DLD1 (cell line): ENCODE data around the gene SLC1A4.

ENCODE experiments used
- in situ Hi-C: cut with HindIII; loops from 2 replicates; pipeline ENCODE4 v1.10.0; 2017; ENCODE audit warnings: low sequenced_read_pairs

Gene SLC1A4

DNA sequence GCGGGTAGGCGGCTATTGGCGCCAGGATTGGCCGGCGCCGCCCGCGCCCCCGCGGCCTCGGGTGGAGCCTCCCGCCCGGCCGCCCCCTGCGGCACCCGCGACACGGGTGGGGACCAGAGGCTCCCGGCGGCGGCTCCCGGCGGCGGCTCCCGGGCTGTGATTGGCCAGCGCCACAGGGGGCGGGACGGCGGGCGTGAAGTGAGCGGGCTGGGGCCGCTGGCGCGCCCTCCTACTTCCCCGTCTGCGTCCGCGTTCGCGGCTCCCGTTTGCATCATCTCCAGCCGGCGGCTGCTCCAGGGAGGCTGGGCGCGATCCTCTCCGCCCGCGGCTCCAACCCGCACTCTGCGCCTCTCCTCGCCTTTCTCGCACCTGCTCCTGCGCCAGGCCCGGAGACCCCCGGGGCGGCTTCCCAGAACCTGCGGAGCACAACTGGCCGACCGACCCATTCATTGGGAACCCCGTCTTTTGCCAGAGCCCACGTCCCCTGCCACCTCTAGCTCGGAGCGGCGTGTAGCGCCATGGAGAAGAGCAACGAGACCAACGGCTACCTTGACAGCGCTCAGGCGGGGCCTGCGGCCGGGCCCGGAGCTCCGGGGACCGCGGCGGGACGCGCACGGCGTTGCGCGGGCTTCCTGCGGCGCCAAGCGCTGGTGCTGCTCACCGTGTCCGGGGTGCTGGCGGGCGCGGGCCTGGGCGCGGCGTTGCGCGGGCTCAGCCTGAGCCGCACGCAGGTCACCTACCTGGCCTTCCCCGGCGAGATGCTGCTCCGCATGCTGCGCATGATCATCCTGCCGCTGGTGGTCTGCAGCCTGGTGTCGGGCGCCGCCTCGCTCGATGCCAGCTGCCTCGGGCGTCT is at the start of gene SLC1A4:
SLC1A4 (plus strand) TSS at position 274 of the 856 bp plus-strand sequence; CDS start at position 519, 245 bp downstream.
- in situ Hi-C loops, result no loop called here

DNA sequence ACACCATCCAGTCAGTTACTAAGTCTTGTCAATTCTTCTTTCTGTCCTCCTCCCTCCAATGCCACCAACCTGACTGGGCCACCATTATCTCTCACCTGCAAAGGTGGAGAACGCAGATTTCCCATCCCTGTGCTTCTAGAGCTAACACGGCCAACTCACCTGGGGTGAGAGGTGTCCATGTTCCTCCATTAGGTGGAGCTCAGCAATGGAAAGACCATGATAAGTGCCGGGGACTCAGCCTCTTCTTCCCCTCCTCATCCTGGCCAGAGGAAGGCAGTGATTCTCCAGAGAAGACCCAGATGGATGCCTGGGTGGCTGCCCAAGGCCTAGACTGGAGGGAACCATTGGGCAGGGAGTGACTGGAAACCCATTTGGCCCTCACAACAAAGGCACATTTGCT is 48.1 kb upstream of the SLC1A4 start:
- in situ Hi-C loops, result loop anchor here (10.0 kb wide), 1 partner anchor 94 kb away; no protein-coding TSS in a partner anchor

DNA sequence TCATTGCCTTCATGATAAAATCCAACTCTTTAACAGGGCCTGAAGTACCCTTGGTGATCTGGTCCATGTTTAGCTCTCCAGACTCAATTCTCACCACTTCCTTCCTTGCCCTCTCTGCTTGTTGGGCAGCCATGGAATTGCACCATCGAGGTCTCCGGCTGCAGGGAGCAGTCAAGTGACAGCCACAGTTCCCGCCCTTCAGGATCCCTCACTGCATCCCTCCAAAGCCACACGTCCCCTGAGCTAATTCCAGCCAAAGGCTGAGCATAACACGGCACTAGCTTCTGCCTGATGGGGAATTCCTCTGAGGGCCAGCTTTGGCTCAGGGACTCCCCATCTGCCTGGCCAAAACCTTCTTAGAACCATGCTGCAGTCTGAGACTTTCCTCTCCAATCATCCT is 47.4 kb upstream of the SLC1A4 start:
- in situ Hi-C loops, result loop anchor here (10.0 kb wide), 1 partner anchor 93 kb away; no protein-coding TSS in a partner anchor

DNA sequence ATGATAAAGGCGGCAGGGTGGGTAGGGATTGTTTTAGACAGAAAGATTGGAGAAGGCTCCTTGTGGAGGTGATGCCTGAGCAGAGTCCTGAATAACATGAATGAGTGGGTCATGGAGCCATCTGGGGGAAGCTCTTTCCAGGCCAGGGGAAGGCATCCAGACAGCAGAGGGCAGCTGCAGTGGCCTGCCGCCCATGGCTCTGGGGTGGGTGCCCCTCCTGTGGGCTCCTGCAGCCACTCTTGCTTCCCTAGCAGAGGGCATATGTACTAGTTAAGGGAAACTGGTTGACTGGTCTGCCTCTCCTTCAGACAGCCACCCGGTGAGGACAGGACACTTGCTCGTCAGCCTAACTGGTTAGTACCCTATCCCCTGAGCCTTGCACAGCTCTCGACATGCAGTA is 46.5 kb upstream of the SLC1A4 start:
- in situ Hi-C loops, result loop anchor here (10.0 kb wide), 1 partner anchor 92 kb away; no protein-coding TSS in a partner anchor

DNA sequence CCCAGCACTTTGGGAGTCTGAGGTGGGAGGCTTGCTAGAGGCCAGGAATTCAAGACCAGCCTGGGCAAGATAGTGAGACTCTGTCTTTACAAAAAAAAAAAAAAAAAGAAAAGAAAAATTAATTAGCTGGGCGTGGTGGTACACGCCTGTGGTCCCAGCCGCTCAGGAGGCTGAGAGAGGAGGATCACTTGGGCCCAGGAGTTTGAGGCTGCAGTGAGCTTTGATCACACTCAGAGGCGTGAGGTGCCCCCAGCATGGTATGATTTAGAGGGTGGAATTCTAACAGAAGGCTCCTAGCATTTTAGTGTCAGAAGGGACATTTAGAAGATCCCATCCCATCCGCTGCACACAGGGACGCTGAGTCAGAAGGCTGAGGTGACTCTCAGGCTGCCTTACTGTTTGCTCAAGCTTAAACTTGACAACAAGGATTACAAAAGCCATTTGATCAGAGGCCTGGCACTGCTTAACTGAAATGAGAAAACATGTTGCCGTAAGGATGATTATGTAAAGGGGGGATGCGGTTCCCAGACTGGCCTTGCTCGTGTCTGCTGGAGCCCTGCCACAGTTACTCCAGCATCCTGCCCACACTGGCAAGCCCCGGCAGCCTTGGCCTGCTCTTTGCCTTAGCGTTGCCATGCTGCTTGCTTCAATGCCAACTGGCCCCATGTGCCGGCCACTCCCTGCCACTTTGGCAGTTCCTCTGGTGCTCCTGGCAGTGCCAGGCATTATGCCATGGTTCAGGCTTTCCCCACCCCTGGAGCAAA is 45.6 kb upstream of the SLC1A4 start:
- in situ Hi-C loops, result loop anchor here (10.0 kb wide), 1 partner anchor 91 kb away; no protein-coding TSS in a partner anchor

DNA sequence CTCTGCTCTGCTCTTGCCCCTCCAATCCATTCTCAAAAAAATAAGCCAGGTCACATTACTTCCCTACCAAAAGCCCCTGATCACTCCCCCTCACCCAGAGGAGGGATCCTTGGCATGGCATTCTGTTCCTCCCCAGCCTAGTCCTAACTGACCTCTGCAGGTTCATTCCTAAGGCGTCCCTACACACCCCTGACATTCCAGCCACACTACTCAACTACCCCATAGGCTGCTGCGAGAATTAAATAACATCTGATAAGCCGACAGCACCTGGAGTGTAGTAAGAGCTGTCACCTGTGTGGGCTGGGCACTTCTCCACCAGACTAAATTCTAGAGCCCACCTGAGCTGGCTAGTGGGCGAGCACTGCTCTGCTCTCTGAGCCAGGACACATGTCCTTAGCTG is 44.7 kb upstream of the SLC1A4 start:
- in situ Hi-C loops, result loop anchor here (10.0 kb wide), 1 partner anchor 90 kb away; no protein-coding TSS in a partner anchor

DNA sequence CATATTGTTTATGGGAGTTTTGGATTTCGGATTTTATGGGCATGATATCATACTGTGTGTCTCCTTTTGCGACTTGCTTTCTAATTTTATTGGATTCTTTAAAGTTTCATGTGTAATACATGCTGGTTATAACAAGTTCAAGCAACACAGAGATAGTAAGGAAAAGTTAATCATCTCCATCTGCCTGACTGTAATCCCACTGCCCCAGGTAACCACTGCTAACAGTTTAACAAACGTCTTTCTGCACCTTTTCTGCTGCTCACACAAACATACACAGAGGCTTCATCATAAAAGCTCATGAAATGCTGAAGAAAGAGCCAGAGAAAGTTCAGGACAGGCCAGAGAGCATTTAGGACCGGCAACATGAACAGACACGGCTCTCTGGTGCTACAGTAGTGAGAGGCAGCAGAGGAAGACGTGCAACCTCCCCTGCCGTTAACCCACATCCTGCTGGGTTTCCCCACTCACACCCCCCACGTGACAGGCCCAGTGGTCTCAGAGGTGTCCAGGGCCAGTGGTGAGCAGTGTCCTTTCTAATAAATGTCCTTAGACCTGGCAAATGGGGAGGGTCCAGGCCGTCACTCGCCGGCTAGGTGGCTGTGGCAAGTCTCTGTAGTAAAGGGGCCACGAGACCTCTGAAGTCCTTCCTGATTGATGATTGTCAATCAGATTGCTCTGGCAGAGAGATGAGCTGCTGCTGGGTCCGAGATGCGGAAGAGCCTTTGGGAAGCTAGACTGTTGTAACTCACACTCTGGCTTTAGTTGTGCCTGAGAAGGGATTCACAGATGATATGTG is 43.0 kb upstream of the SLC1A4 start:
- in situ Hi-C loops, result loop anchor here (10.0 kb wide), 1 partner anchor 89 kb away; no protein-coding TSS in a partner anchor

DNA sequence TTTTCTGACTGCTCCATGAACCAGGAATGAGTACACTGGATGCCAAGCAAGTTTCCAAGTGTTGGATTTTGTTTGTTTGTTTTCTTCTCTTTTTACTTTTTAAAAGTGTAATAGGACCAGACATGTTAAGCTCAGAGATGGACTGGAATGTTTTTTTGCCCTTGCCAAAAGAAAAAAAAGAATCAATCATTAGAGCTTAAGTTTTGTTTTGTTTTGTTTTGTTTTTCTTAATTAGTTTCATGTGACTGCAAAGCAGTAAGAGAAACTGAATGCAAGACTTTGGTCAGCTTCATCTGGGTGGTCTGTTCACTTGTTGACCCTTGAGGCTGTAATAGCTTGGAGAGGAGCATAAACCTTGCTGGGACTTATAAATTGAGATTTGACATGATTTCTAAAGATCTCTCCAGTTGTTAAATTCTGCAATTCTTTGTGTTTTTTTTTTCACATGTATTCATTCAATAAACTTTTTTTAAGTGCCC is 42.4 kb upstream of the SLC1A4 start:
- in situ Hi-C loops, result loop anchor here (10.0 kb wide), 1 partner anchor 88 kb away; no protein-coding TSS in a partner anchor

DNA sequence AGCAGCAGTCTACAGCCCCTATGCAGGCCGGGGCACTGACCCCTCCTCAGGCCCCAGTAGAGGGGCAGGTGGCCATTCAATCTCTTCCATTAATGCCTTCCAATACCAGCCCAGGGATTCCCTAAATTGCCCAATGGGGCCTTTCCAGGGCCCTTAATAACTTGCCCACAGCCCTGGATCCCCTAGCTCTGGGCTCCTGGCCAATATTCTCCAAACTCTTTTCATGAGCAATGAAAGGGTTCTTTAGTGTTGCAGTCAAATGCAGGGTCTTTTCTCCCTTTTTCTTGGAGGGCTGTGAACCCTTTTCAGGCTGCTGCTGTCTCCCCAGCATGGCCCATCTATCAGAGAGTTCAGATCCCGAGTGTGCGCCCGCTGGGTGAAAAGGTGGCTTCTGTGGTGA is 41.3 kb upstream of the SLC1A4 start:
- in situ Hi-C loops, result loop anchor here (10.0 kb wide), 1 partner anchor 87 kb away; no protein-coding TSS in a partner anchor

DNA sequence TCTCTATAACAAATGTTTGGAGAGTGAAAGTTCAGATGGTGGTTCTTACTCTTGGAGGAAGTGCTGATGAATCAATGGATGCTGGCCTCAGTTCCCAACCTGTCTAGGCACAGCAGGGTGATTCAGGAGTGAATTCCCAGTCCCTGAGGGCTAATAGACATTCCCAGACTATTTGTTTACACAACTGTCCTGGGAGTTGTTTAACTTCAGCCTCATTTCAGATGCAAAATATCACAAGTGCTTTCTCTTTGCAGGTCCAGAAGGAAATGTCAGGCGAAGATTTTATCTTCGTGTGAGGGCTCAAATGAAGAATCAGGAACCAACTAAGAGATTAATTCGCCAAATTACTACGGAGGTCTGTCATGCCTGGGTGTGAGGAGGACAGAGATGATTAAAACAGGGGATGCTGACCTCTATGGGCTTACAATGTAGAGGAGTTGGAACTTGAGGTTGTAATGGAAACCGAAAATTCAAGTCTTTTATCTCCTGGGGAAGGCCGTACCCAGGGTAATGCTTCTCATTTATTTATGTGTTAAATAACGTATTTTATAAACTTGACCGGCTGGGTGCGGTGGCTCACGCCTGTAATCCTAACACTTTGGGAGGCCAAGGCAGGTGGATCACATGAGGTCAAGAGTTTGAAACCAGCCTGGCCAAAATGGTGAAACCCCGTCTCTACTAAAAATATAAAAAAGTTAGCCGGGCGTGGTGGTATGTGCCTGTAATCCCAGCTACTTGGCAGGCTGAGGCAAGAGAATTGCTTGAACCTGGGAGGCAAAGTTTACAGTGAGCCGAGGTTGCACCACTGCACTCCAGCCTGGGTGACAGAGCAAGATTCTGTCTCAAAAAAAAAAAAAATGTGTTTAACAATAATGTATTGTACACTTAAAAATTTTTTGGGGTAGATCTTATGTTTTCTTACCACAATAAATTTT is 38.7 kb upstream of the SLC1A4 start:
- in situ Hi-C loops, result no loop called here

DNA sequence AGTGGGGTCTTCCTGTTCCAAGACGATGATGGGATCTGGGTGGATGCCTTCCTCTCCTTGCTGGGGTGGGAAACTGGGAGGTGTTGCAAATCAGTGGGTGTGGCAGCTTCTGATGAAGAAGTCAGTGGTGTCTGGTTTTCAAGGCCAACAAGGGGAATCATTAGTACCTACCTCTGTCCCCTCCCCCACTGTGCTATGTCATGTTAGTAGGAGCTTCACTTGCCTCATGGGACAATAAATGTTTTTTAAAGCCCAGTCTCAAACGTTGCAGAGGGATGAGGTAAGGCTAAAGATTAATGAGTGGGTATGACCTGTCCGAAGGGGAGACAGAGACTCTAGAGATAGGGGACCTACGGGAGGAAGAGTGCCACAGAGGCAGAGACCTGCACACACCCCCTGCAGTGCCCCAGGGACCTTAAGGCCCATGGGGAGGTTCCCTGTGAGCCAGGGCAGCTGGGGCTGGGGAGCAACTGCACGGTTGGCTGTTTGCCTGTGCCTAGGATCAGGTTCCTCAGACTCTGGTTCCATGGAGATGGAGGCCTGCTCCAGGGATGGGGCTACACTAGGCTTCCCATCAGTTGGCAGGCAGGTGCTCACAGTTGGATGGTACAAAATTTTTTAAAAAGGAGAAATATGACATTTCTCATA is 37.8 kb upstream of the SLC1A4 start:
- in situ Hi-C loops, result no loop called here

DNA sequence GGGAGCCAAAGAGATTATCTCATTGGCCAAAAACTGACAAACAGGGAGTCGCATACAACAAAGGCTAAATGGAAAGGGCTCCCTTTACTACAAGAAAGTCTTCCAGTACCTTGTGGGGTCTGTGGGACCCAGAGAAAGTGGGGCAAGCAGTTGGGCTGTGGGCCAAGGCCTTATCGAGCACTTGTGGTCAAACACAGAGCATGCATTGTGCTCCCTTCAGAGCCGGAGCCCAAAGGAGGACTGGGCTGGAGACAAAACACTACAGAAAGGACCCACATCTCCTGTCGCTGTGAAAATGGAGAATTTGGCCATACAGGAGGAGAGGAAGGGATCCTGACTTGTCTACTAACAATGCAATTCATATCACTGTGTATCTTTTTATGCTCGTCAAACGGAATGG is 37.1 kb upstream of the SLC1A4 start:
- in situ Hi-C loops, result no loop called here

DNA sequence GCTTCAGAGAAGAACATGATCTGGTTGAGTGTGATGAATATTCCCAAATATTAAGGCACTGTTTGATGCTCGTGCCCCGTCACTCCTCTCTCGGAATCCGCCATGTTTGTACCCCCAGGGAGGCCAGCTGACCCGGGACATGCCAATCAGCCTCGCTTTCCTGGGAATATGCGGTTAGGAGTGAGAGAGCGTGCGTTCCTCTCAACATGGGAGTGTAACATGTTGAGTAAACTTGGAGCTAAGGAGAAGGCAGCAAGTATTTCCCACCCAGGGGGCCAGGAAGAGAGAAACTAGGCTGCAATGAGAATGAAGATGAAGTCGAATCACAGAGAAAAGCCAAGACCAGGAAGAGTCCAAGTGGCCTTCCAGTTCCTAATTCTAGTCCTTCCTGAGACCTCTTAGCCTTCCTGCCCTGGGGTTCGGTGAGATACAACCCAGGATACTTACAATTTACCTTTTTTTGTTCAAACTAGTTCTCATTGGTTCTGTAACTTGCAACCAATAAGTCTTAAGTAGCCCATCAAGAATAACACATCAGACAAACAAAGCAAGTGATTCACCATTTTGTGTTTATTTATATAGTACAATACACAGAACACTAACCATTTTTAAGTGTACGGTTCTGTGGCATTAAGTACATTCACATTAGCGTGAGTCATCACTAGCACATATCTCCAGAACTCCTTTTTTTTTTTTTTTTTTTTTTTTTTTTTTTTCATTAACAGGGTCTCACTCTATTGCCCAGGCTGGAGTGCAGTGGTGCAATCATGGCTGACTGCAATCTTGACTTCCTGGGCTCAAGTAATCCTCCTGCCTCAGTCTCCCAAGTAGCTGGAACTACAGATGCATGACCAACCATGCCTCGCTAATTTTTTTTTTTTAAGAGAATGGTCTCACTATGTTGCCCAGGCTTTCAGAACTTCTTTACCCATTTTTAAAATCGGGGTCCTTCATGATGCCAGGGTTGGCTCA is 36.4 kb upstream of the SLC1A4 start:
- in situ Hi-C loops, result no loop called here

DNA sequence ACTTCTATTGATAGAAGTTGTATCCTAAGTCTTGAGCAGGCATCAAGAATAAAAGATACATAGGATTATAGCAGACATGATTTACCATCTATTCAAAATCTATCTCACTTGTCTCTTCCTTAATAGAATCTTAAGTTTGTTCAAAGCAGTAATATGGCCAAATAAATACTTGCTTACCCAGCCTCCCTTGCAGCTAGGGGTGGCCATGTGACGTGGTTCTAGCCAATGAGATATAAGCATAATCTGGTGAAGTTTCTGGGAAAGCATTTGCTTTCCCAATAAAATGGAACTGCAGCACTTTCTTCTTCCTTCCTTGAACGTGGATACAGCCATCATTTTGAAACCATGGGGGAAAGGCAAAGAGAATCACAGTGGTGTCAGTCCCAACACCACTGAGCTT is 33.7 kb upstream of the SLC1A4 start:
- in situ Hi-C loops, result no loop called here

DNA sequence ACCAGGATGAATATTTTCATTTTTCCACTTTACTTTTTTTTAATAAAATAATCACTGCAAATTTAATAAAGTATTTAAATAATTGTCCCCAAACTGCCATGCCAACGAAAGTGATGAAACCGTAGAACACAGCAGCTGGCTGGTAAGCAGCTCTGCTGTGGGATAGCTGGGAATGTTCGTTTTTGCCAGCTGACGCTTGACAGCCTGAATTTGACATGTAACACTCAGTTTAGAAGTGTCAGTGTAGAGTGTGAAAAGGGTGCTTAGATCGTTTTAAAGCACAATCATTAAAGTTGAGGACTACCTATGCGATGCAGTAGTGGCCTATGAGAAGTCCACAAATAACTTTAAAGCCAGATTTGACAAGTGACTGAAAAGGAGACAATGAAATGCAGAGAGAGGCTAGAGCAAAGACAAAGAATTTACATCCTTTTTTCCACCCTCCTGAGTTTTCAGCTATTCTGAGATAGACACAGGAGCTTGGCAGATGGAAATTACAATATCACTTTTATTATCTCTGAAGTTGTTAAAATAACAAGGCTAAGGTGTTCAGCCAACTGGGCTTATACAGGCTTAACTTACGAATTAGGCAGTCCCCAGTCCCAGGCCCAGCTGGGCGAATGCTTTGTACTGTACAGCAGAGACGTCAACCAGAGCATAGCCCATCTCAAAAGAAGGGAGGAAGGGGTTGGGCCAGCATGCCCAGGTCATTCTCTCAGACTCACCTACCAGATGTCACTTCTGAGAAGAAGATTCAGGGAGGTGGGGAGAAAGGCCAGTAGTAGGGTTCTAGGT is 31.9 kb upstream of the SLC1A4 start:
- in situ Hi-C loops, result no loop called here

DNA sequence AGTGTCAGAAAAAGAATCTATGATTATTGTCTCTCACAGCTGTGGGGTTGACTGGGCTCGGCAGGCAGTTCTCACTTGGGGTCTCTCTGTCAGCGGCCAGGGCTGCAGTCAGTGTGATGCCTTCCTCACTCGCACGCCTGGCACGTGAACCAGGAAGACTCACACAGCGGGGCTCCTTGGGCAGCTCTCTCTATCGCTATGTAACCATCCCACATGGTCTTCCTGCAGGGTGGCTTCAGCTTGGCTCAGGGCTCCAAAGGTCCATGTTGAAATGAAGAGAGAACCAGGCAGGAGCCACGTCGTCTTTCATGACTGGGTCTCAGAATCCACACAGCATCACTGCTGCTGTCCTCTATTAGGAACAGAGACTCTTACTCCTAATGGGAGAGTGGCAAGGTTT is 30.6 kb upstream of the SLC1A4 start:
- in situ Hi-C loops, result no loop called here

DNA sequence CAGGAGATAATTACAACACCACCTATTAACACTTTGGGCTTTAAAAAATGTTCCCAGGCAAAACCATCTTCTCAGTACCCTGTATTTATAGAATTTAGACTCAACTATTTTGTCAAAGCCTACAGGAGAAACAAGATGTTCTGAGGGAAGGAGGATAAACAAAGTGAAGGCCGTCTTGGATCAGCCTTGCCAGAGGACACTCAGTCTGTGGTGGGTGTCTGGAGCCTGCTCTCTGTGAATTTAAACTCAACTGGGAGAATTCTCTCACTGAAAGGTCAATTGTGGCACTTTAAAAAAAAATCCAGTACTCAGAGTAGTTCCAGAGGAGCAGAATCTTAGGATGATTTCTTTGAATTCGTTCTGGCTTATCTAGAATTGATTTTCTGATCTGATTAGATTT is 28.4 kb upstream of the SLC1A4 start:
- in situ Hi-C loops, result no loop called here
